ENCODE data around the gene PRX. TPM values are rescaled to one million over a fixed set of nuclear protein-coding genes. Genes with fewer than 3 reads are reported as not detected.
"Not testable (repeated sequence)": the region's sequence is repeated elsewhere in the genome, so short reads cannot be mapped to it uniquely, and the experiment has no call there.

Gene PRX, protein sequence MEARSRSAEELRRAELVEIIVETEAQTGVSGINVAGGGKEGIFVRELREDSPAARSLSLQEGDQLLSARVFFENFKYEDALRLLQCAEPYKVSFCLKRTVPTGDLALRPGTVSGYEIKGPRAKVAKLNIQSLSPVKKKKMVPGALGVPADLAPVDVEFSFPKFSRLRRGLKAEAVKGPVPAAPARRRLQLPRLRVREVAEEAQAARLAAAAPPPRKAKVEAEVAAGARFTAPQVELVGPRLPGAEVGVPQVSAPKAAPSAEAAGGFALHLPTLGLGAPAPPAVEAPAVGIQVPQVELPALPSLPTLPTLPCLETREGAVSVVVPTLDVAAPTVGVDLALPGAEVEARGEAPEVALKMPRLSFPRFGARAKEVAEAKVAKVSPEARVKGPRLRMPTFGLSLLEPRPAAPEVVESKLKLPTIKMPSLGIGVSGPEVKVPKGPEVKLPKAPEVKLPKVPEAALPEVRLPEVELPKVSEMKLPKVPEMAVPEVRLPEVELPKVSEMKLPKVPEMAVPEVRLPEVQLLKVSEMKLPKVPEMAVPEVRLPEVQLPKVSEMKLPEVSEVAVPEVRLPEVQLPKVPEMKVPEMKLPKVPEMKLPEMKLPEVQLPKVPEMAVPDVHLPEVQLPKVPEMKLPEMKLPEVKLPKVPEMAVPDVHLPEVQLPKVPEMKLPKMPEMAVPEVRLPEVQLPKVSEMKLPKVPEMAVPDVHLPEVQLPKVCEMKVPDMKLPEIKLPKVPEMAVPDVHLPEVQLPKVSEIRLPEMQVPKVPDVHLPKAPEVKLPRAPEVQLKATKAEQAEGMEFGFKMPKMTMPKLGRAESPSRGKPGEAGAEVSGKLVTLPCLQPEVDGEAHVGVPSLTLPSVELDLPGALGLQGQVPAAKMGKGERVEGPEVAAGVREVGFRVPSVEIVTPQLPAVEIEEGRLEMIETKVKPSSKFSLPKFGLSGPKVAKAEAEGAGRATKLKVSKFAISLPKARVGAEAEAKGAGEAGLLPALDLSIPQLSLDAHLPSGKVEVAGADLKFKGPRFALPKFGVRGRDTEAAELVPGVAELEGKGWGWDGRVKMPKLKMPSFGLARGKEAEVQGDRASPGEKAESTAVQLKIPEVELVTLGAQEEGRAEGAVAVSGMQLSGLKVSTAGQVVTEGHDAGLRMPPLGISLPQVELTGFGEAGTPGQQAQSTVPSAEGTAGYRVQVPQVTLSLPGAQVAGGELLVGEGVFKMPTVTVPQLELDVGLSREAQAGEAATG (N-terminal part only)
- total RNA-seq (2014; rRNA removed; shearing (Covaris generic)), result 5.6 and 5.9 TPM in 2 replicates

DNA sequence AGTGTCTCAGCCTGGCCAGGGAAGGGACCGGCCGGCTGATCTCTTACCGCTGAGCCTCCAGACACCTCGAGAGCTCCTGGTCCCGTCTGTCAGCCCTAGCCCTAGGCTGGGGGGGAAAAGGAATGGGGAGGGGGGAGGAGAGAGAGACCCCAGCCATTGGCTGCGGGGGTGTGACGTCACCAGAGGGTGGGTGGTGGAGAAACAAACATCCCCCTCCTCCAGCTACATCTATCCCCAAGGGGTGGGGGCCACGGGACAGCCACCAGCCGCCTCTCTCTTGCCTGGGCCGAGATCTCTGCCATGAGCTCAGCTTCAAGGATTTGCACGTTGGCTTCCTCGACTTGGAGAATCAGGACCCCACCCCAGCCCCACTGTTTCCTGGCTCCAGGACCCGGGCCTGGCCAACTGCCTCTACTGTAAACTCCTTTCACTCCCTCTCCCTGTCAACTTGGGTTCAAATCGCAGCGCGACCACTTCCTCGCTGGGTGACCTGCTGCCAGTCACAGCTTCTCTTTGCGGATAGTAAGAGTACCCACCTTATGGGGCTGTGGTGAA lies at the start of gene PRX:
TSS of gene PRX (minus strand) at position 88 of the 555 bp plus-strand sequence. CDS start 5,446 bp downstream, outside the sequence.
- no peak for DNase-seq (ENCODE audit: low spot score)

DNA sequence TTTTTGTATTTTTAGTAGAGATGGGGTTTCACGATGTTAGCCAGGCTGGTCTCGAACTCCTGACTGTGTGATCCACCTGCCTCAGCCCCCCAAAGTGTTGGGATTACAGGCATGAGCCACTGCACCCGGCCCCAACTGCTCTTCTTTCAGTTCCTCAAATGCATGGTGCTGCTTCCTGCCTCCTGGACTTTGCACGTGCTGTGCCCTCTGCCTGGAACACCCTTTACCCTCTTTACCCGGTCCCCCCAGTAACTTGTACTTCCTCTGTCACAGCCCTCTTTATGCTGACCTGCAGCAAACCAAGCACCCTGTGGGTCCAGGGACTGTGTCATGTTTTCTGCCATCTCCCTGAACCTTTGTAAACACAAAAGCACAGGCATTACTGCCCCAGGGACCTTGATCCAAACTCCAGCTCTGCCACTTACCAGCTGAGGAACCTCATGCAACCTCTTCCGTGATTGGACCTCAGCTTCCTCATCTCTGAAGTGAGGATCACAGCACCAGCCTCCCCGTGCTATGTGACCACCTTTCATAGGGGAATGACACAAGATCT lies 48.6 kb upstream of the PRX start:
- in situ Hi-C loops (cut with HindIII; ENCODE audit: low sequenced_read_pairs), result no loop called here
- DNase-seq (ENCODE audit: low spot score), result no peak

More for the DNA sequence above, at the start of gene PRX:
- in situ Hi-C loops (cut with HindIII; ENCODE audit: low sequenced_read_pairs), result no loop called here

DNA sequence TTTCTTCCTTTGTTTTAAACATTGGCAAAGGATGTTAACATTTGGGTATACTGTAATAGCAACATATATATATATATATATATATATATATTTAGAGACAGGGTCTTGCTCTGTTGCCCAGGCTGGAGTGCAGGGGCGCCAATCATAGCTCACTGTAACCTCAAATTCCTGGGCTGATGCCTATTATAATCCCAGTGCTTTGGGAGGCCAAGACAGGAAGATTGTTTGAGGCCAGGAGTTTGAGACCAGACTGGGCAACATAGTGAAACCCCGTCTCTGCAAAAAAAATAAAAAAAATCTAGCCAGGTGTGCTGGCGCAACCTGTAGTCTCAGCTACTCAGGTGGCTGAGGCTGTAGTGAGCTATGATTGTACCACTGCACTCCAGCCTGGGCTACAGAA lies 47.0 kb upstream of the PRX start:
- in situ Hi-C loops (cut with HindIII; ENCODE audit: low sequenced_read_pairs), result no loop called here
- DNase-seq (ENCODE audit: low spot score), result no peak

DNA sequence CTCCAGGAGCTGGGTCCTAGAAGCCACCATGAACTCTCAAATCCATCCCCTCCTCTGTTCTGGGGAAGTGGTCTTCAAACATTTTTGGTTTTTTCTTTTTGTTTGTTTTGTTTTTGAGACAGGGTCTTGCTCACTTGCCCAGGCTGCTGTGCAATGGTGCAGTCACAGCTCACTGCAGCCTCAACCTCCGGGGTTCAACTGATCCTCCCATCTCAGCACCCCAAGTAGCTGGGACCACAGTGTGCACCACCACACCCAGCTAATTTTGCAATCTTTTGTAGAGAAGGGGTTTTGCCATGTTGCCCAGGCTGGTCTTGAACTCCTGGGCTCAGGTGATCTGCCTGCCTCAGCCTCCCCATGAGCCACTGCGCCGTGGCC lies 45.4 kb upstream of the PRX start:
- in situ Hi-C loops (cut with HindIII; ENCODE audit: low sequenced_read_pairs), result no loop called here

DNA sequence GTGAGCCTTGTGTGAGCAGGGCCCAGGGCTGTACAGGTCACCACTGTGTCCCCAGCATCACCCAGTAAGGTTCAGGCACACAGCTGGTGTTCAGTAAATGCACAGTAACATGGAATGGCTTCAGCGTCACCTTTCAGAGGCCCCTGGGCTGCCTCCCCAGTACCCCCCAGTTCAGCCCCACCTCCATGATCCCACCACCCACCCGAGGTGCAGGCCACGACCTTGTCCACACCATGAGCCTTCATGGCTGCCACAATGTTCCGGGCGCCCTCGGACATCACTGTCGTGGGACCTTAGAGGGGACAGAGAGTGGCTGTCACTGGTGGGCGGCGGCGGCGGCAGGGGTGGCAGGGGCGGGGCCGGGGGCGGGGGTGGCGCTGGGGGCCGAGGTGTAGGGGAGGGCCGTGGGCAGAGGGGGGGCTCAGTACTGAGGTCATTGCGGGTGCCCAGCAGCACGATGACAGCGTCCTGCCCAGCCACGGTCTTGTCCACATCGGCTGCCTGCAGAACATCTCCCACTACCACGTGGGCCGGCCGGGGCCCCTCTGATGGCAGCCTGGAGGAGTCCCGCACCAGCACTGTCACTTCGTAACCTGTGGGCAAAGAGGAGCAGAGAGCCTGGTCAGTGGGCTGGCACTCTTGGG lies 44.9 kb upstream of the PRX start:
- in situ Hi-C loops (cut with HindIII; ENCODE audit: low sequenced_read_pairs), result no loop called here
- DNase-seq (ENCODE audit: low spot score), result no peak

More for the DNA sequence above, 45.4 kb upstream of the PRX start:
- no peak for DNase-seq (ENCODE audit: low spot score)

DNA sequence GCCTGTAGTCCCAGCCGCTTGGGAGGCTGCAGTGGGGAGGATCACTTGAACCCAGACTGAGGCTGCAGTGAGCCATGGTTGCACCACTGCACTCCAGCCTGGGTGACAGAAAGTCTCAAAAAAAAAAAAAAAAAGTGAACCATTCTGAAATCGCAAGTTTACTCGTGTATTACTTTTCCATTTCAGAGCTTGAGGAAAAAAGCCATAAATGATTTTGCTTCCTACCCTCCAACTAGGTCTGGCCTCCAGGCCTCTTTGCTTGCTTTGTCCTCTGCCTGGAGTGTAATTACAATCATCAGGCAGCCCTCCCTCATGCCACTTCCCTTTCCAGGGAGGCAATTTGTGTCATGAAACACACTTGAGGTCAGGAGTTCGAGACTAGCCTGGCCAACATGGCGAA lies 43.9 kb upstream of the PRX start:
- DNase-seq (ENCODE audit: low spot score), result no peak
- in situ Hi-C loops (cut with HindIII; ENCODE audit: low sequenced_read_pairs), result no loop called here

DNA sequence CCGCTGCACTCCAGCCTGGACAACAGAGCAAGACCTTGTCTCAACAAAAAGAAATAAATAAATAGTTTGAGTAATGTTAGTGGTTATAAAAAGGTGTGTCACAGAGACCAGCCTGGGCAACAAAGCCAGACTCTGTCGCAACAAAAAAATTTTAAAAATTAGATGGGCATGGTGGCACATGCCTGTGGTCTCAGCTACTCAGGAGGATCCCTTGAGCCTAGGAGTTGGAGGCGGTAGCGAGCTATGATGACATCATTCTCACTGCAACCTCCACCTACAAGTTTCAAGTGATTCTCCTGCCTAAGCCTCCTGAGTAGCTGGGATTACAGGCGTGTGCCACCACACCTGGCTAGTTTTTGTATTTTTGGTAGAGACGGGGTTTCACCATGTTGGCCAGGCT lies 40.8 kb upstream of the PRX start:
- DNase-seq (ENCODE audit: low spot score); in situ Hi-C loops (cut with HindIII; ENCODE audit: low sequenced_read_pairs): not testable (repeated sequence)

DNA sequence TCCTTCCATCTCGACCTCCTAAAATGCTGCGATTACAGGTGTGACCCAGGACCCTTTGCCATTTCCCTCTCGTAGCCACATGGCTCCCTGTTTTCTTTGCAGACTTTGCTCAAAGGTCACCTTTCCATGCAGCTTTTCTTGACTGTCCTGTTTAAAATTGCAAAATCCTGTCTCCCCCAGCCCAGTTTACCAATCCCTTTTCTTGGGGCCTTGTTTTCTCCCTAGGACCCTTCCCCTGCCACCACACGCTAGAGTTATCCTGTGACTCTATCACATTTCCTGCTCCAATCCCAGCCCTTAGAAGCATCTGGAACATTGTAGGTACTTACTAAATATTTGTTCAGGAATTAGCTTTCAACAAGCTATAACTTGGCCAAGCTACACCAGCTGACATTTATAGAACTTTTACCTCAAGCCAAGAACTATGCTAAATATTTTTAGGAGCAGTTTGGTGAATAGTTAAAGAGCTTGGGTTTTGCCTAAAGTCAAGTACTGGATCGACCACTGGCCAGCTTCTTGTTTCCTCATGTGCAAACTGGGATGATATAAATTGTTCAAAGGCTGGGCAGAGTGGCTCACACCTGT lies 40.1 kb upstream of the PRX start:
- DNase-seq (ENCODE audit: low spot score), result no peak
- in situ Hi-C loops (cut with HindIII; ENCODE audit: low sequenced_read_pairs), result no loop called here

DNA sequence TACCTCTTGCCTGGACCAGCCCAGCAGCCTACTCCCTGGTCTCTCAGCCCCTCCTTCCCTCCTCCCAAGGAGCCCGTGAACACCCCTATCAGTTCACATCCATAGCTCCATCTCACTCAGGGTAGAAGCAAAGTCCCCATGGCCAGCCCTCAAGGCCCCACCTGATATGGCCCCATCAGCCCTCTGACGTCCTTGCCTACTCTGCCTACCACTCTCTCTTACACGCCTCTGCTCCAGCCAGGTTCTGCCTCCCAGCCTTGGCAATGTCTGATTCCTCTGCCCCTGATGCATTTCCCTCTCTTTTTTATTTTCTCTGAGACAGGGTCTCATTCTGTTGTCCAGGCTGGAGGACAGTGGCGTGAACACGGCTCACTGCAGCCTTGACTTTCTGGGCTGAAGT lies 38.8 kb upstream of the PRX start:
- DNase-seq (ENCODE audit: low spot score), result no peak
- in situ Hi-C loops (cut with HindIII; ENCODE audit: low sequenced_read_pairs), result no loop called here

DNA sequence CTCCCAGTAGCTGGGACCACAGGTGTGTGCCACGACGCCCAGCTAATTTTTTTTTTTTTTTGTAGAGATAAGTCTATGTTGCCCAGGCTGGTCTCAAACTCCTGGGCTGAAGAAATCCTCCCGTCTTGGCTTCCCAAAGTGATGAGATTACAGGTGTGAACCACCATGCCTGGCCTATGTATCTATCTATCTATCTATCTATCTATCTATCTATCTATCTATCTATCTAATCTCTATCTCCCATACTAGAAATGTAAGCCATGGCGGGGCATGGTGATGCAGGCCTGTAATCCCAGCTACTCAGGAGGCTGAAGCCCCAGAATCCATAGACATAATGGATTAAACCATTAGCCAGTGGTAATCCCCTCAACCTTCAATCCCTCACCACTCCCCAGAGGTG lies 37.5 kb upstream of the PRX start:
- in situ Hi-C loops (cut with HindIII; ENCODE audit: low sequenced_read_pairs), result no loop called here
- no peak for DNase-seq (ENCODE audit: low spot score)

DNA sequence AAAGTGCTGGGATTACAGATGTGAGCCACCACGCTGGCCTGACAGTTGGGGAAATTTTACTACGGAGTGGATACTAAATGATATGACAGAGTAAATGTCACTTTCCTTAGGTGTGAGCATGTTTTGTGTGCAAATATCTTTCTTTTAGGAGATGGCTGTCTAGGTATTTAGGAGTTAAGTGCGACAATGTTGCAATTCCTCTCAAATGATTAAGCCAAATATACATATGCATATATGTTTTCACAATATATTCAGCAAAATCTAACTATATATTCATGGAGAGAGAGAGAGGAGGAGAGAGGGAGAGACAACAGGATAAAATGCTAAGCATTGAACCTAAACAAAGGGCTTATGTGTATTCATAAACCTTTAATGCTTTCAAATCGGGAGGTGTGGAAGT lies 36.3 kb upstream of the PRX start:
- in situ Hi-C loops (cut with HindIII; ENCODE audit: low sequenced_read_pairs), result no loop called here
- DNase-seq (ENCODE audit: low spot score), result no peak

DNA sequence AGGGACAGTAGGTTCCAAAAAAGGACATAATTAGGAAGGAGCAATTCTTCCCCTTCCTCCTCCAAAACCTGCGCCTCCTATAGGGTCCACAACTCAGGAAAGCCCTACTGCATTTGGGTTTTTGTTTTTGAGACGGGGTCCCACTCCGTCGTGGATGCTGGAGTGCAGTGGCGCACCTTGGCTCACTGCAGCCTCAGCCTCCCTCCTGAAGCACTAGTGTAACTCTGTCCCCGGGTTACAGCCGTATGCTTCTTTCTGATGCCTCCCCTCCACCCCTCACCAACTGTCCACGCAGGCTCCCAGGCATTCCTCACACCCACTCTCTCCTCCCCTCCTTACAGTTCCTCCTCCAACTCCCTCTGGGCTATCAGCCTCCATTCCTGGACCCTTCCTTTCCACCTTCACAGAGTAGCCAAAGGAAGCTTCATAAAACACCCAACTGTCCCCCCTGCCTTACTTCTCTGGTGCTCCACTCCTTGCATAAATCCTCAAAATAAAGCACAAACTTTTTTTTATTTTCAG lies 33.1 kb upstream of the PRX start:
- in situ Hi-C loops (cut with HindIII; ENCODE audit: low sequenced_read_pairs), result no loop called here

DNA sequence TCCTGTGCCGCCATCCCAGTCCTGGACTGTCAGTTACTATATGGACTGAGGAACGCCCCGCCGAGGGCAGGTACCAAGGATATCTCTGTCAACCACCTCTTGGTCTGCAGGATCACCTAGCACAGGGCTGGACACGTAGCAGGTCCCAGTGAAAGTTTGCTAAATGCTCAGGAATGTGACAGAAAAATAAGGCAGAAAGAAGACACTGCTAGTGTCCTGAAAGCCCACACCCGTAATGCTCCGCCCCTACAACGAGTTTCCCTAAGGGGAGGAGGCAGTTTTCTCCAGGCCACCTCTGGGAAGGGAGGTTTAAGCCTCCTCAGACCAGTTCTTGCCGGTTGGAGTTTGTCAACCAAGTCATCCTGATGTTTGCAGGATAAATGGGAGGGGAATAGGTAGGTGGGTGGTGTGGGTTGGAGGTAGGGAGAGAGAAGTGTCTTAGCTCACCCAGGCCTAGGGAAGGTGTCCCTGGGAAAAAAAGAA lies 32.6 kb upstream of the PRX start:
- DNase-seq (ENCODE audit: low spot score), result no peak
- in situ Hi-C loops (cut with HindIII; ENCODE audit: low sequenced_read_pairs), result no loop called here

More for the DNA sequence above, 33.1 kb upstream of the PRX start:
- DNase-seq (ENCODE audit: low spot score), result no peak

DNA sequence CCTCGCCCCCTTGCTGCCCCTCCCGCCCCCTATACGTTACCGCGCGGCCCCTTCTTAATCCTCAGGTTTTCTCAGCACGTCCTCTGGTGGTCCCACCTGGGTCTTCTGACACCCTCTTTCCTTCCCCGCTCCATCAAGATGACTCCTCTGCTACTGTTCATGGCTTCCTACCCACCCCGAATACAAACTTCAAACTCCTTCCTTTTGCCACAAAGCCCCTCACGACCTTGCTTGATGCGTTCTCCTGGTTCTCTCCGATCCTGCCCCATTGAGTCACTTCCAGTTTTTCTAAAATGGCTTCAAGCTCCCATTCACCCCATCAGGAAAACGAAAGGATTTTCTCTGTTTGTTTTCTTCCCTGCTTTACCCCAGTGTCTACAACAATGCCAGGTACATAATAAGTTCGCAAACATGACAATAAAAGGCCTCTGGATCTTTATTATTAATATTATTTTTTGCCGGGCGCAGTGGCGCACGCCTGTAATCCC lies 31.7 kb upstream of the PRX start:
- in situ Hi-C loops (cut with HindIII; ENCODE audit: low sequenced_read_pairs), result no loop called here
- no peak for DNase-seq (ENCODE audit: low spot score)

DNA sequence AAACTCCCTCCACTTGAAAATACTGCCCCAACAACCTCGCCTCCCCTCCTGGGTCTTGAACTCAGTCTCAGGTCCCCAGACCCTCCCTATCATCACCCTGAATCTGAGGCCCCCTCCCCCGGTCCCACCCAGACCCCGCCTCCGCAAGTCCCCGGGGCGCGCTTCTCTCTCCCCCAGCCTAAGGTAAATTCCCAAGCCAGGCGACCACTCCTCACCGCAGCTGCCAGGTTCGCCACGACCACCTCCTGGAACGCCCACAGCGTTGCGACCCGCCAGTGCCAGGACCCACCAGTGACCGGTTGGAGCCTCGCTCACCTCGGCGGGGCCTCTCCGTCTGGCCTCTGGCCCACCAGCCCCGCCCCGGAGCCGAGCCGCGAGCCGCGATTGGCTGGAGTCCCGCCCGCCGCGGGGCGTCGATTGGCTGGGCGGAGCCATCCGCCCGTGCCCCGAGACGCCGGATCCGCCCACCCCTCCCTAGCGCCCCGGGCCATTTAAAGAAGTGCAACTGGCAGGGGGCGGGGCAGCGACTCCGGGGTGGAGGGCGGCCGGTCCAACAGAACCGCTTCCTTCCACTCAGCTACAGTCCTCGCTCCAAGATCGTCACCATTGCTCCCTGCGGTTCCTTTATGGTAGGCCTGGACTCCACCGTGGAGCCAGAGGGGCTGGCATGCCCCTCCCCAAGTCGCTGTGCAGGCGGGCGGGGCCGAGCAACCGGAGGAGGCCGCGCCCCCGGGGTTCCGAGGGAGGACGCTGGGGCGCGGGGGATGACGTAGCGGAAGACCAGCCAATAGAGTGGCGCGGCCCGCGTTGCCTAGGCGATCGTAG lies 31.0 kb upstream of the PRX start, which contains the start of gene SERTAD3:
TSS of gene SERTAD3 (minus strand) at position 336 of the 825 bp plus-strand sequence. CDS start 2,255 bp downstream, outside the sequence.
- in situ Hi-C loops (cut with HindIII; ENCODE audit: low sequenced_read_pairs), result no loop called here
- DNase-seq (ENCODE audit: low spot score), result peak; percentile 95

DNA sequence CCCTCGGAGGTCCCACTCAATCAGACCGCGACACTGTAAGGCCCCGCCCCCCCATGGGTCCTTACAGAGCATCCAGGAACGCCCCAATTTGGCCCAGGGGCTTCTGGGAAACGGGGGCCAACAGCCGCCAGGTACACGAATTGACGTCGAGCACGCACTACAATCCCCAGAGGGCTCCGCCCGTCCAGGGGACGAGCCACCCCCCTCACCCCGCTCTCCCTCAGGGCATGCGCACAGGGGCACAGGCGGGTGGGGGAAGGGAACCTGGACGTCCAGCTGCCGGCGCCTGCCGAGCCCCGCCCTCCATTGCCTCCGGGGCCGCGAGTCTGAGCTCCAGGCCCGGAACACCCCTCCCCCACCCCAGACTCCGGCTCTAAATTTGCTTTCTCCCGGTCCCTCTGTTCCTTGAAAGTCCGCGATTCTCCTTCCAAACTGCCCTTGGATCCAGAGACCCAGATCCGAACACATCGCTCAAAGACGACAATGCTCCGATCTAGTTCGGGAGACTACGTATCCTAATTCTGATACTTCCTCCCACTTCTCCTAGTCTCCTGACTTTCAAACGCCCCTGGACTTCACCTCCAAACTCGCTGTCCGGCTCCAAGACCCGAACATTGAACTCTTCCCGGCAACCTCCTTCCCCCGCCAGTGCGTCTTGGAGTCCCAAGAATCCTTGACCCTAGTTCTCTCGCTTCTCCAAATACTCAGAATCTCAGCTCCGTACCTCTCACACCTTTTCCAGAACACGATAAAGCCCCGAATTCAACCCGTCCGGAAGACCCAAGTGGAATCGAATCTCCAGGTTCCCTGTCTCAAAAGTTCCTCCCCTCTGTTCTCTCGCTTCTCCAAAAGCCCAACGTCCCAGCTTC lies 30.2 kb upstream of the PRX start:
- DNase-seq (ENCODE audit: low spot score), result peak; percentile 99
- in situ Hi-C loops (cut with HindIII; ENCODE audit: low sequenced_read_pairs), result no loop called here

Data from G401 (cell line).